Astrocyte (in vitro differentiated cells and primary cell): ENCODE data around the gene ELAC2.

Experiments used
- CTCF ChIP-seq: IDR thresholded peaks from 2 replicates; pipeline ENCODE4 v1.5.1; 2011; ENCODE audit warnings: low read depth, mild to moderate bottlenecking, inconsistent platforms, low read length, moderate library complexity; ENCODE audit not compliant: insufficient read depth
- EZH2 ChIP-seq: IDR thresholded peaks from 2 replicates; pipeline ENCODE4 v1.6.1; 2012; ENCODE audit warnings: mild to moderate bottlenecking, low read length, inconsistent platforms; ENCODE audit not compliant: insufficient read depth

- TF ChIP-seq EZH2 (no peak), CTCF (no peak)
These were observed 36.8 kb upstream of the ELAC2 start for GRCh38 chr17:13054666-13055065.
